ENCODE data around the gene SYNE1. TPM values are rescaled to one million over a fixed set of nuclear protein-coding genes. Genes with fewer than 3 reads are reported as not detected.

The SYNE1 gene
- total and polyA plus RNA-seq, 10 of the 15 experiments (the other 5 are each of a cell fraction or from before 2014, with no cell fraction given): 2.3 to 28.7 (median 14.1) TPM

- CTCF ChIA-PET: interaction anchor here (0.7 to 1.4 kb wide), 2 partner anchors 11 to 116 kb away, joined by 3 read pairs; no protein-coding TSS in a partner anchor
- Histone ChIP-seq H3K79me2 (ENCODE audit: control insufficient read depth, insufficient read depth, low read length) (no peaks in the 10 kb centered on the region), H3K36me3 (ENCODE audit: control insufficient read depth in 2 of 2, insufficient read depth in 2 of 2, low read length in 1 of 2) (no peaks in the 10 kb centered on the region), H3K4me2 (ENCODE audit: control insufficient read depth, insufficient read depth) (no peak overlapping the region), H2AFZ (ENCODE audit: control insufficient read depth, low read depth, low read length) (no peak overlapping the region), H3K9ac (ENCODE audit: control insufficient read depth, insufficient read depth, low read length) (no peak overlapping the region), H3K4me3 (no peak overlapping the region), H3K4me1 (ENCODE audit: control insufficient read depth, insufficient read depth, low read length) (no peaks in the 10 kb centered on the region), H3K9me3 (replicated peaks; ENCODE audit: control insufficient read depth, insufficient read depth, low read length) (no peaks in the 10 kb centered on the region), H3K27me3 (replicated peaks in 1 of 2; ENCODE audit: control insufficient read depth in 2 of 2, insufficient read depth in 2 of 2, low read length in 1 of 2) (no peaks in the 10 kb centered on the region; a peak in 1 of 4 replicates), H3K27ac (ENCODE audit: control insufficient read depth, insufficient read depth) (no peak overlapping the region), H4K20me1 (ENCODE audit: control insufficient read depth, insufficient read depth) (no peaks in the 10 kb centered on the region)
- DNase-seq (ENCODE audit: low read depth, low spot score) (no peak), ATAC-seq (no peak), FAIRE-seq (no peak)
- RAD21 ChIA-PET (ENCODE audit: unreplicated experiment): no interaction called here
- POLR2A ChIA-PET: interaction anchor here (0.6 kb wide), 1 partner anchor 167 kb away, joined by 3 read pairs; no protein-coding TSS in a partner anchor
- WGBS (ENCODE audit: insufficient coverage, insufficient replicate concordance, low lambda C conversion rate, missing lambda C conversion rate): 64% methylated on average over 9 of the region's 9 CpGs
- no TSS peak for BruUV-seq (replicated peaks)
- in situ Hi-C loops (cut with MboI) (no loop called here), intact Hi-C loops (cut with micrococcal nuclease; ENCODE audit: unreplicated experiment) (no loop called here)
- SMC1A ChIA-PET (ENCODE audit: uncharacterized antibody, unreplicated experiment): interaction anchor here (1.5 kb wide), 1 partner anchor 46 kb away, joined by 3 read pairs; no protein-coding TSS in a partner anchor
- TF ChIP-seq NRF1 (conservative IDR thresholded peaks at IDR 0.05; ENCODE audit: low read depth, low read length) (no peak), KAT2A (conservative IDR thresholded peaks at IDR 0.05; ENCODE audit: control insufficient read depth, low read depth, low read length) (no peak), CHD4 (IDR thresholded peaks at IDR 0.05) (no peak), MEF2A (IDR thresholded peaks at IDR 0.05; ENCODE audit: insufficient read depth, low read depth, low read length) (no peak), MTA2 (IDR thresholded peaks at IDR 0.05; ENCODE audit: low read depth) (no peak), BCL3 (IDR thresholded peaks at IDR 0.05; ENCODE audit: borderline replicate concordance, insufficient read depth, low read depth, low read length, poor library complexity, severe bottlenecking) (no peak), EZH2 (IDR thresholded peaks at IDR 0.05; ENCODE audit: borderline replicate concordance, control insufficient read depth, low read depth, low read length) (no peak)
- TF ChIP-seq, protein P1, sequence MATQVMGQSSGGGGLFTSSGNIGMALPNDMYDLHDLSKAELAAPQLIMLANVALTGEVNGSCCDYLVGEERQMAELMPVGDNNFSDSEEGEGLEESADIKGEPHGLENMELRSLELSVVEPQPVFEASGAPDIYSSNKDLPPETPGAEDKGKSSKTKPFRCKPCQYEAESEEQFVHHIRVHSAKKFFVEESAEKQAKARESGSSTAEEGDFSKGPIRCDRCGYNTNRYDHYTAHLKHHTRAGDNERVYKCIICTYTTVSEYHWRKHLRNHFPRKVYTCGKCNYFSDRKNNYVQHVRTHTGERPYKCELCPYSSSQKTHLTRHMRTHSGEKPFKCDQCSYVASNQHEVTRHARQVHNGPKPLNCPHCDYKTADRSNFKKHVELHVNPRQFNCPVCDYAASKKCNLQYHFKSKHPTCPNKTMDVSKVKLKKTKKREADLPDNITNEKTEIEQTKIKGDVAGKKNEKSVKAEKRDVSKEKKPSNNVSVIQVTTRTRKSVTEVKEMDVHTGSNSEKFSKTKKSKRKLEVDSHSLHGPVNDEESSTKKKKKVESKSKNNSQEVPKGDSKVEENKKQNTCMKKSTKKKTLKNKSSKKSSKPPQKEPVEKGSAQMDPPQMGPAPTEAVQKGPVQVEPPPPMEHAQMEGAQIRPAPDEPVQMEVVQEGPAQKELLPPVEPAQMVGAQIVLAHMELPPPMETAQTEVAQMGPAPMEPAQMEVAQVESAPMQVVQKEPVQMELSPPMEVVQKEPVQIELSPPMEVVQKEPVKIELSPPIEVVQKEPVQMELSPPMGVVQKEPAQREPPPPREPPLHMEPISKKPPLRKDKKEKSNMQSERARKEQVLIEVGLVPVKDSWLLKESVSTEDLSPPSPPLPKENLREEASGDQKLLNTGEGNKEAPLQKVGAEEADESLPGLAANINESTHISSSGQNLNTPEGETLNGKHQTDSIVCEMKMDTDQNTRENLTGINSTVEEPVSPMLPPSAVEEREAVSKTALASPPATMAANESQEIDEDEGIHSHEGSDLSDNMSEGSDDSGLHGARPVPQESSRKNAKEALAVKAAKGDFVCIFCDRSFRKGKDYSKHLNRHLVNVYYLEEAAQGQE (IDR thresholded peaks at IDR 0.05; ENCODE audit: low read depth, low read length): no peak
These were observed 293.3 kb downstream of the SYNE1 start for GRCh38 chr6:152343735-152344360.
